Effector CD8-positive, alpha-beta T cell (primary cell): ENCODE measurements around the gene PPFIBP1.
"Not testable (repeated sequence)": the region's sequence is repeated elsewhere in the genome, so short reads cannot be mapped to it uniquely, and the experiment has no call there.

Source experiments
- DNase-seq: peaks from one replicate; lab custom pipeline; 2025; lab: John Stamatoyannopoulos, UW

PPFIBP1 gene

GRCh38 chr12:27542628-27543027 is 18.6 kb downstream of the PPFIBP1 start:
- DNase-seq = no peak

- not testable (repeated sequence) for DNase-seq
Measured at GRCh38 chr12:27544858-27545257, 20.9 kb downstream of the PPFIBP1 start.

GRCh38 chr12:27545665-27546064 is 21.7 kb downstream of the PPFIBP1 start:
- DNase-seq = no peak

GRCh38 chr12:27547592-27547991 is 23.6 kb downstream of the PPFIBP1 start:
- no peak for DNase-seq

DNA sequence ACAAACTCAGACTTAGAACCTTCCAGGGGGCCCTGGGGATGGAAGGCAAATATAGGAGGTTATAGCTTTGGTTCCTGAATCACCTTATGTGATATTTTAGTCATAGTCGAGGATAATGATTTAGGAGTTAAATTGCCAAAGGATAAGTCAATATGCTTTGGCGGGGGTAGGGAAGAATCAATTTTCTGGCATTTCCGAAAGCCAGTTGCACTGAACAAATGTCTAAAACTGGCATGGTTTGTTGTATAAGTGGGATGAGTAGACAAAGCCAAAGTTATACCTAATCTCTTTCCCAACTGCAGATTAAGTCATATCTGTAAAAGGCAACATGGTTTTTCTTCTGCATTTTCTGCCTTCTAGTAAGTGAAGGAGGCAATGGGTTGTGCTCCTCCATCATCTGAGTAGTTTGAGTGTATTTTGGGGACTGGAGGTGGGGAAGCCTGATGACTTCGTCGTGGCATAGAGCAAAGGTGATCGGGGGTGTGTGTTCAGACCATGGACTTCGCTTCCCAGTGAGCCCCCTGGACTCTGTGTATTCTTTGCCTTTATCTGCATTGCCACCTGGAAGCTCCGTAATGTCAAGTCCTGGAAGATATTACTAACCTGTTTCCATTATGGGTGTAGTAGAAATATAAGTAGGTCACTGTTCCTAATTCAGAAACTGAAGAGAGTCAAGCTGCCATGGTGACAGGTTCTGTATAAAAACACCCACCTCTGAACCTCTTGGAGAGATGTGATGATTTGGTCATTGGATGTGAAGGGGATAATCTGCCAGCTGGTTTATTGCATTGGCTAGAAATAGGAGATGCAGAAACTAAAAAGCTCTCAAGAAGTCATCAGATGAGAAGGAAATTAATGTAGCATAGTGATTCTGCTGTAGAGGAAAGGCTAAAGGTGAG is 24.5 kb downstream of the PPFIBP1 start:
- no peak for DNase-seq

DNA sequence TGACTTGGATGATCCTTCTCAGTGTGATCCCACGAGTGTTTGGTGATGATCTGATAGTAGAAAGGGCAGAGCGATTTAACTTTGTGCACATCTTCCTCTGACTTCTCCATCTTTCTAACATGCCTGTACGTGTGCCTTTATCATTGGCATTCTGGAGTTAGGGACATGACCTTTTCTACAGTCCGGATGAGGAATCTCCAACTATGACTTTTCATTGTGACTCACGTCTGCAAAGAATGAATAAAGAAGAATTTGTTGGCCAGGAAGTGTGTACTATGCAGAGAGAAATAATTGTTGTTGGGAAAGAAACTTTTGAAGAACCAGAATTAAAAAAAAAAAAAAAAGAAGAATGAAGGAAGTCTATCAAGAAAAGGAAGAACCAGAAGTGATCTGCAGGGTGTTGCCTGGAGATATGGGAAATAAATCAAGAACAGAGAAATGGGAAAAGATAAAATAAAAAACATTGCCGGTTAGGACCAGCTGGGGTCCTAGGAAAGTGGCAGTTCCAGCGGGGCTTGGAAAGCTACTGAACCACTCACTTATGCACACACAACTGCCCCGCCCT is 25.3 kb downstream of the PPFIBP1 start:
- no peak for DNase-seq

- no peak for DNase-seq
Measured at GRCh38 chr12:27549801-27550652, 26.0 kb downstream of the PPFIBP1 start.

GRCh38 chr12:27550653-27550975 is 26.6 kb downstream of the PPFIBP1 start:
- no peak for DNase-seq

- DNase-seq = no peak
Measured at GRCh38 chr12:27551172-27551840, 27.3 kb downstream of the PPFIBP1 start.

- DNase-seq = no peak
Measured at GRCh38 chr12:27552235-27552634, 28.2 kb downstream of the PPFIBP1 start.

- no peak for DNase-seq
Measured at GRCh38 chr12:27552886-27553560, 29.0 kb downstream of the PPFIBP1 start.

DNA sequence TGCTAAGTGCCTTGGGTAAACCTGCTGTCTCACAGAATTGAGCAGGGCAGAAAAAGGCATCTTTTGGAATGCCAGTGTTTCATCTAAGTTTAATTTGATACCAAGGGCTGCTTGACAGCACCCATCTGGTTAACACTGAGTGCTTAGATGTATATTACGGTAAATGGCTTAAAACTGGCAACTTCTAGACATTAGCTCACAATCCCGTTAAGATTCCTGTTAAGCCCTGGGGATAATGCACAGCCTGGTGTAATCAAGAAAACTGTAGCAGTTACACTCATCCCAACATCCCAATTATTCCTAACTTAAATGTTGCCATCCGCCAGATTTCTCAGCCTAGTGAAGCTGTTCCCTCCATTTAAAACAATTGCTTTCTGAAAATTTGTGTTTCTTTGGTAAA is 29.9 kb downstream of the PPFIBP1 start:
- DNase-seq = no peak

DNA sequence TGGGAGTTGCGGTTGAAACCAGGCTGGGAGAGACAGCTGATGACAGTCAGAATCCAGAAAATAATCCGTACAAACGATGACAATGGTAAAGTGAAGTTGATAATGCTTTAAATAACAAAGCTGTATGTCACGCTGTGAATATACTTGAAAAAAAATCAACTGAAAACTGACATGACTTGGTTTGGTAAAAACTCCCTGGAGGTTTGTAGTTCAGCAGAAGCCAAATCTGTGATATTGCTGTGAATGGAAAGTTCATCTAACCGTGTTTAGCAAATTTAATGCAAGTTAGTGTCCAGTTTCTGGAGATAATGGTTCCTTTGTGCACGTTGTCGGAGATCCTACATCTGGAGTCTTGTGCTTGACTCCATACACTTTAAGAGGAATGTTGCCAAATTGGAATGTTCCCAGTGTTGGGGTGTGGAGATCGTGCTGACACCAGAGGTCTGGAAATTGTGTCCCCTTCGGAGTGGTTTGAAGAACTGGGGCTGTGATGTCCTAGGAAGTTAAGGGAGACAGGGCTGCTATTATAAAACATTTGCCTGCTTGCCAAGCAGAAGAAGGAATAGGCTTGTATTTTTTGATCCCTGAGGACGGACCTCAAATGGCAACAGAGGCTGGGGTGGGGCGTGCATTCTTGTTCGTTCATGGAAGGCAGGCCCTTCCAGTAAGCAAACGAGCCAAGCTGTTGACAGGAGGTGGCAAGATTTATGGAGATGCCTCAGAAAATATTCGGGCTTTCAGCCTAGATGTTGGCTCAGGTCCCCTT is 30.6 kb downstream of the PPFIBP1 start:
- no peak for DNase-seq

GRCh38 chr12:27555361-27555760 is 31.4 kb downstream of the PPFIBP1 start:
- no peak for DNase-seq

GRCh38 chr12:27555925-27556778 is 32.1 kb downstream of the PPFIBP1 start:
- no peak for DNase-seq

GRCh38 chr12:27560126-27560525 is 36.1 kb downstream of the PPFIBP1 start:
- no peak for DNase-seq

GRCh38 chr12:27561535-27562350 is 37.7 kb downstream of the PPFIBP1 start:
- DNase-seq = no peak

DNA sequence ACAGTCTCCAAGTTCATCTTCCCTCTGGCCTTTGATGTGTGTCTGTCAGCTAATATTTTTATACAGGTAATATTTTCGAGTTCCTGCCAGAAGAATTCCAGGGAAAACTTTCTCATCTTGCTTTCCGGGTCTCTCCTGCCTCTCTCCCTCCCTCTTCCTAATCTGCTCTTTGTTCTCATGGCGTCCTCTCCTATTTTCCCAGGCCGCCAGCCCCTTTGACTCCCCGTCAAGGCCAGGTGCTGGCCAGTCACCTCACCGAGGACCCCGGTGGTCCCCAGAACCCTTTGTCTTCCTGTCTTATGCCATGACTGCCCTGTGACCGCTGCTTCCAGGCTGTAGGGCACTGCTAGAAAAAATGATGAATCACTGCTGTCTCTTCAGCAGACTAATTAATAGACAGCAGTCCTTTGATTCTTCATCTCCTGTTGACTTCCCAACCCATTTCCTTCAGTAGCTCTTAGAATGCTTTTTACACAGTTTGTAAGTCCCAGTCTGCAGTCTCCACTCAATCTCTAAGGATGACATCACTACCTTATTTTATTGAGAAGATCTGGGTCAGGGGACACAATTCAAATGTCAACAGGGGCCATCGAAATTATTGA is 40.7 kb downstream of the PPFIBP1 start:
- no peak for DNase-seq

DNA sequence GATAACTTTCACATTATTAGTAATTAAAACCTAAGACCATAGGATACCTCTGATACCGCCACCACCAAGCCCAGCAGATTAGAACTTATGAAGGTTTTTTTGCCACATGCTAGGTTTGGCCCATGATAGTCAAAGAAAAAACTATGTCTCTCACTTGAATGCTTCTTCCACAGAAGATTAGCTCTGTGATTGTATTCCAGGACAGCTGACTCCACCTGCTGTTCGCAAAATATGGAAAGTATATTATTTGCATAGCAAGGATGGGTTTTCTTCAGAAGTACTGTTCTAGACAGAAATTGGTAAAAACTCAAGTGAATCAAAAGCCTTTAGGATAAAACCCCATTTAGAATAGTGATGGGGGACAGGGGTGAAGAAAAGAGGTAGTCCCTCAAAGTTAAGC is 42.2 kb downstream of the PPFIBP1 start:
- no peak for DNase-seq
